Smooth muscle cell (in vitro differentiated cells): Measurements from ENCODE around the gene C9orf85. TPM values are rescaled to one million over a fixed set of nuclear protein-coding genes. Genes with fewer than 3 reads are reported as not detected.

Source experiments
- DNase-seq: peaks from one replicate; lab custom pipeline; 2025; ENCODE audit not compliant: unreplicated experiment; lab: John Stamatoyannopoulos, UW
- H2AFZ ChIP-seq: fragments of 200-600 bp; sonication (generic); 2 replicates; pipeline ENCODE4 v1.6.0; 2016; ENCODE audit warnings: antibody characterized with exemption, low read depth, mild to moderate bottlenecking
- H3F3A ChIP-seq: fragments of 200-600 bp; sonication (generic); 2 replicates; pipeline ENCODE4 v1.6.0; 2017; ENCODE audit warnings: antibody characterized with exemption, low read depth
- H3K27ac ChIP-seq: fragments of 200-600 bp; sonication (generic); 2 replicates; pipeline ENCODE4 v1.5.1; 2016; ENCODE audit warnings: low read depth, mild to moderate bottlenecking
- H3K27me3 ChIP-seq: fragments of 200-600 bp; sonication (generic); 2 replicates; pipeline ENCODE4 v1.6.1; 2016; ENCODE audit warnings: low read depth, mild to moderate bottlenecking
- H3K36me3 ChIP-seq: fragments of 200-600 bp; sonication (generic); 2 replicates; pipeline ENCODE4 v1.5.1; 2016; ENCODE audit warnings: low read depth
- H3K4me1 ChIP-seq: fragments of 200-600 bp; sonication (generic); 2 replicates; pipeline ENCODE4 v1.5.1; 2016; ENCODE audit warnings: low read depth
- H3K4me2 ChIP-seq: fragments of 200-600 bp; sonication (generic); 2 replicates; pipeline ENCODE4 v1.6.0; 2016; ENCODE audit warnings: mild to moderate bottlenecking
- H3K4me3 ChIP-seq: fragments of 200-600 bp; sonication (generic); 2 replicates; pipeline ENCODE4 v1.5.1; 2016; ENCODE audit warnings: mild to moderate bottlenecking
- H3K79me2 ChIP-seq: fragments of 200-600 bp; sonication (generic); 2 replicates; pipeline ENCODE4 v1.6.0; 2016; ENCODE audit warnings: low read depth, mild to moderate bottlenecking
- H3K9ac ChIP-seq: fragments of 200-600 bp; sonication (generic); 2 replicates; pipeline ENCODE4 v1.6.0; 2016; ENCODE audit warnings: low read depth
- H3K9me3 ChIP-seq: fragments of 200-600 bp; sonication (generic); replicated peaks from 2 replicates; pipeline ENCODE4 v1.5.1; 2016; ENCODE audit warnings: low read depth
- H4K20me1 ChIP-seq: fragments of 200-600 bp; sonication (generic); 2 replicates; pipeline ENCODE4 v1.6.0; 2016; ENCODE audit warnings: low read depth
- CTCF ChIP-seq: fragments of 200-600 bp; sonication (generic); IDR thresholded peaks from 2 replicates; pipeline ENCODE4 v1.5.1; 2017; ENCODE audit warnings: borderline replicate concordance, mild to moderate bottlenecking, antibody characterized with exemption; ENCODE audit not compliant: insufficient read depth, poor library complexity, severe bottlenecking
- WGBS: methylation state at CpG from one replicate; pipeline ENCODE4 v1.1.7; 2016; ENCODE audit warnings: low lambda C conversion rate; 5-methylcytosine and 5-hydroxymethylcytosine counted together
- polyA plus RNA-seq: library from polyadenylated mRNA; unstranded; fragments of >200 nt; fragmentation: Nextera tagmentation; extraction: Ambion mirVana; gene quantifications from 2 replicates; pipeline ENCODE4 v1.2.1, GENCODE V29; 2016
- total RNA-seq: library from RNA; depleted of rRNA; stranded (reverse); fragments of >200 nt; gene quantifications from 2 replicates; pipeline ENCODE4 v1.2.3, GENCODE V29; 2014

C9orf85 gene
- total and polyA plus RNA-seq, 2 experiments from 2014 or later, result 10.2 to 11.8 TPM

- no peak overlapping the region for H3K9ac ChIP-seq
- 90% methylated on average over 1 of the region's 1 CpG for WGBS
- no peaks in the 10 kb centered on the region for H3K4me1 ChIP-seq
- H3F3A ChIP-seq, result no peaks in the 10 kb centered on the region
- H3K9me3 ChIP-seq, result no peaks in the 10 kb centered on the region
- no peaks in the 10 kb centered on the region for H3K27me3 ChIP-seq
- no peak overlapping the region for H3K4me3 ChIP-seq
- H3K79me2 ChIP-seq, result peaks cover 81% of the 10 kb centered on the region
- H4K20me1 ChIP-seq, result peaks cover 5% of the 10 kb centered on the region
- no peak overlapping the region for H2AFZ ChIP-seq
- no peak for TF ChIP-seq CTCF
- H3K4me2 ChIP-seq, result no peak overlapping the region
- H3K27ac ChIP-seq, result no peak overlapping the region
- DNase-seq, result no peak
- no peaks in the 10 kb centered on the region for H3K36me3 ChIP-seq
These were observed 26.5 kb downstream of the C9orf85 start for GRCh38 chr9:71937898-71938297.

- Histone ChIP-seq H3K4me3 (no peak overlapping the region), H3F3A (no peaks in the 10 kb centered on the region), H3K27ac (no peak overlapping the region), H3K9me3 (no peaks in the 10 kb centered on the region), H3K9ac (no peak overlapping the region), H4K20me1 (peaks cover 1% of the 10 kb centered on the region), H3K79me2 (peaks cover 71% of the 10 kb centered on the region), H3K4me2 (no peak overlapping the region), H3K4me1 (peaks cover 11% of the 10 kb centered on the region), H2AFZ (no peak overlapping the region), H3K36me3 (no peaks in the 10 kb centered on the region), H3K27me3 (no peaks in the 10 kb centered on the region)
- no peak for DNase-seq
- no peak for TF ChIP-seq CTCF
- 94% methylated on average over 2 of the region's 2 CpGs for WGBS
These were observed 29.7 kb downstream of the C9orf85 start for GRCh38 chr9:71941060-71941568.

GRCh38 chr9:71941998-71942567 is 30.6 kb downstream of the C9orf85 start:
- Histone ChIP-seq H3K79me2 (peaks cover 70% of the 10 kb centered on the region), H3K27me3 (no peaks in the 10 kb centered on the region), H2AFZ (no peak overlapping the region), H3K27ac (no peak overlapping the region), H4K20me1 (no peaks in the 10 kb centered on the region), H3K4me3 (no peak overlapping the region), H3K4me2 (no peak overlapping the region), H3K9ac (no peak overlapping the region), H3K36me3 (no peaks in the 10 kb centered on the region), H3K4me1 (peaks cover 11% of the 10 kb centered on the region), H3F3A (no peaks in the 10 kb centered on the region), H3K9me3 (no peaks in the 10 kb centered on the region)
- 94% methylated on average over 2 of the region's 2 CpGs for WGBS
- no peak for DNase-seq
- no peak for TF ChIP-seq CTCF
